Activated CD4-positive, alpha-beta memory T cell treated with anti-CD3 and anti-CD28 coated beads for 36 hours (primary cell): Measurements from ENCODE around the gene F3. TPM values are rescaled to one million over a fixed set of nuclear protein-coding genes. Genes with fewer than 3 reads are reported as not detected.
"Not testable (repeated sequence)": the region's sequence is repeated elsewhere in the genome, so short reads cannot be mapped to it uniquely, and the experiment has no call there.

Source experiments
- CTCF ChIA-PET: fragments of 350-600 bp; sonication (Branson Sonifier 250); formaldehyde crosslinking; loops from one replicate; lab custom pipeline; 2021; ENCODE audit warnings: antibody characterized with exemption, inconsistent platforms; lab: Charles Lee
- POLR2A ChIA-PET: fragments of 350-600 bp; sonication (Branson Sonifier 250); formaldehyde crosslinking; loops from one replicate; lab custom pipeline; 2021; ENCODE audit warnings: antibody characterized with exemption; lab: Charles Lee
- DNase-seq: peaks from one replicate; pipeline ENCODE4 v3.0.0-alpha.2; 2020
- H3K27ac Mint-ChIP-seq: one replicate; pipeline ENCODE4 v1.8.0; 2021; ENCODE audit warnings: mixed read lengths
- H3K27me3 Mint-ChIP-seq: one replicate; pipeline ENCODE4 v1.8.0; 2021; ENCODE audit warnings: mixed read lengths
- H3K36me3 Mint-ChIP-seq: one replicate; pipeline ENCODE4 v1.8.0; 2021; ENCODE audit warnings: mixed read lengths
- H3K4me1 Mint-ChIP-seq: one replicate; pipeline ENCODE4 v1.8.0; 2021; ENCODE audit warnings: low read depth, mixed read lengths
- H3K4me3 Mint-ChIP-seq: one replicate; pipeline ENCODE4 v1.8.0; 2021; ENCODE audit warnings: mild to moderate bottlenecking, mixed read lengths
- H3K9me3 Mint-ChIP-seq: one replicate; pipeline ENCODE4 v1.8.0; 2021; ENCODE audit warnings: mixed read lengths
- intact Hi-C: fragments of 100-400 bp; cut with micrococcal nuclease; formaldehyde crosslinking; loops from one replicate; pipeline ENCODE4 v1.15.1; 2023
- total RNA-seq, 2 experiments: library from RNA; stranded (reverse); gene quantifications; one replicate each; pipeline ENCODE4 v1.2.3, GENCODE V29; 2021

The F3 gene
- under 1 TPM; 0.15 to 0.33 TPM for total RNA-seq

GRCh38 chr1:94541246-94542087 is at the start of gene F3:
TSS of gene F3 (minus strand) at chr1:94541759. CDS start at chr1:94541636, 123 bp downstream.
- ChIA-PET POLR2A (no interaction called here), CTCF (interaction anchor here (0.6 to 0.9 kb wide), 2 partner anchors 25 to 313 kb away, joined by 3 read pairs; no protein-coding TSS in a partner anchor)
- peak; percentile 87 for DNase-seq
- Mint-ChIP-seq H3K9me3 (no peaks in the 10 kb centered on the region), H3K4me3 (peak within 1 kb of the TSS; percentile 75), H3K4me1 (peaks cover 12% of the 10 kb centered on the region), H3K36me3 (no peaks in the 10 kb centered on the region), H3K27me3 (peaks cover 60% of the 10 kb centered on the region), H3K27ac (no peak within 1 kb of the TSS)
- intact Hi-C loops: loop anchor here (5.0 kb wide), 1 partner anchor 124 kb away; the partner anchor contains the start of gene ABCD3

- Mint-ChIP-seq H3K27ac (no peak overlapping the region), H3K9me3 (no peaks in the 10 kb centered on the region), H3K4me3 (no peak overlapping the region), H3K27me3 (peaks cover 5% of the 10 kb centered on the region), H3K4me1 (no peaks in the 10 kb centered on the region), H3K36me3 (no peaks in the 10 kb centered on the region)
- DNase-seq: no peak
- intact Hi-C loops: no loop called here
- ChIA-PET POLR2A (no interaction called here), CTCF (no interaction called here)
Measured at GRCh38 chr1:94590203-94591137, 48.9 kb upstream of the F3 start.

GRCh38 chr1:94589728-94590127 is 48.2 kb upstream of the F3 start:
- Mint-ChIP-seq H3K27ac (no peak overlapping the region), H3K4me1 (no peaks in the 10 kb centered on the region), H3K36me3 (no peaks in the 10 kb centered on the region), H3K27me3 (peaks cover 5% of the 10 kb centered on the region), H3K4me3 (no peak overlapping the region), H3K9me3 (no peaks in the 10 kb centered on the region)
- ChIA-PET CTCF (no interaction called here), POLR2A (no interaction called here)
- DNase-seq: no peak
- intact Hi-C loops: no loop called here

DNA sequence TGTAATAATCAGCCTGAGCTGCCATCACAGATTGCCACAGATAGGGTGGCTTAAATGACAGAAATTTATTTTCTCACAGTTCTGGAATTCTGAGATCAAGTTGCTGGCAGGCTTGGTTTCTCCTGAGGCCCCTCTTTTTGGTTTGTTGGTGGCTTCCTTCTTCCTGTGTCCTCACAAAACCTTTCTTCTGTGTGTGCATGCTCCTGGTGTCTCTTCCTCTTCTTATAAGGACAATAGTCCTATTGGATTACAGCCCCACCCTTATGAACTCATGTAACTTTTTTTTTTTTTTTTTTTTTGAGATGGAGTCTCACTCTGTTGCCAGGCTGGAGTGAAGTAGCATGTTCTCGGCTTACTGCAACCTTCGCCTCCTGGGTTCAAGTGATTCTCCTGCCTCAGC is 41.0 kb upstream of the F3 start:
- Mint-ChIP-seq H3K4me3 (no peak overlapping the region), H3K27me3 (peaks cover 8% of the 10 kb centered on the region)

DNA sequence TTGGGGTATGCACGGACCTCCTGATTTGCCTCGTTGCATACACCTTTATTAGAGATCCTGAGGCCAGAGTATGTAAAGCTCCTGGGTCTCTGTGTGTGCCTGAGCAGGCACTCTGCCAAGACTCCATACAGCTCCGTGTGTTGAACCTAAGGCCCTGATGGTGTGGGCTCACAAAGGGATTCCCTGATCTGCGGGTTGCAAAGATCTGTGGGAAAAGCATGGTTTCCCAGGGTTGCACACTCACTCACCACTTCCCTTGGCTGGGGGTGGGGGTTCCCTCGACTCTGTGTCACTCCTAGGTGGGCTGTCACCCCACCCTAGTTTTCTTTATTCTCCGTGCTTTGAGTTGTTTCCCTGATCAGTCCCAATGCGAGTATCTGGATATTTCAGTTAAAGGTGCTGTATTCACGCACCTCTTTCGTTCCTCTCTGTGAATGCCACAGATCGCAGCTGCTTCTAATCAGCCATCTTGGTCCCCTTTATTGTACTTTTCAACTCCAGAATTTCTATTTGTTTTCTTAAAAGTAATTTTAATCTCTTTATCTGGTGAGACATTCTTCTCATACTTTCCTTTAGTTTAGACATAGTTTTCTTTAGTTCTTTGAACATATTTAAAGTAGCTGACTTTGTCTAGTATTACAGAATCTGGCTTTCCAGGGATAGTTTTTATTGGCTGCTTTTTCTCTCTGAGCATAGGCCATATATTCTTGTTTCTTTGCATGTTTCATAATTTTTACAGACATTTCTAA is 39.0 kb upstream of the F3 start:
- Mint-ChIP-seq H3K4me1 (no peaks in the 10 kb centered on the region), H3K27me3 (peaks cover 7% of the 10 kb centered on the region), H3K27ac (no peak overlapping the region), H3K9me3 (peaks cover 17% of the 10 kb centered on the region), H3K36me3 (peaks cover 2% of the 10 kb centered on the region), H3K4me3 (no peak overlapping the region)
- CTCF ChIA-PET: no interaction called here
- POLR2A ChIA-PET: no interaction called here
- intact Hi-C loops: no loop called here
- DNase-seq: no peak

More for the DNA sequence above, 41.0 kb upstream of the F3 start:
- Mint-ChIP-seq H3K27ac (no peak overlapping the region), H3K4me1 (no peaks in the 10 kb centered on the region), H3K9me3 (peaks cover 9% of the 10 kb centered on the region), H3K36me3 (no peaks in the 10 kb centered on the region)
- intact Hi-C loops: no loop called here
- no peak for DNase-seq
- ChIA-PET POLR2A (no interaction called here), CTCF (no interaction called here)

GRCh38 chr1:94579876-94580294 is 38.3 kb upstream of the F3 start:
- peaks cover 2% of the 10 kb centered on the region for H3K36me3 Mint-ChIP-seq
- POLR2A ChIA-PET: no interaction called here
- no peak overlapping the region for H3K4me3 Mint-ChIP-seq
- no peak for DNase-seq
- no peaks in the 10 kb centered on the region for H3K4me1 Mint-ChIP-seq
- intact Hi-C loops: no loop called here
- no peak overlapping the region for H3K27ac Mint-ChIP-seq
- CTCF ChIA-PET: no interaction called here
- peaks cover 7% of the 10 kb centered on the region for H3K27me3 Mint-ChIP-seq
- peaks cover 17% of the 10 kb centered on the region for H3K9me3 Mint-ChIP-seq

DNA sequence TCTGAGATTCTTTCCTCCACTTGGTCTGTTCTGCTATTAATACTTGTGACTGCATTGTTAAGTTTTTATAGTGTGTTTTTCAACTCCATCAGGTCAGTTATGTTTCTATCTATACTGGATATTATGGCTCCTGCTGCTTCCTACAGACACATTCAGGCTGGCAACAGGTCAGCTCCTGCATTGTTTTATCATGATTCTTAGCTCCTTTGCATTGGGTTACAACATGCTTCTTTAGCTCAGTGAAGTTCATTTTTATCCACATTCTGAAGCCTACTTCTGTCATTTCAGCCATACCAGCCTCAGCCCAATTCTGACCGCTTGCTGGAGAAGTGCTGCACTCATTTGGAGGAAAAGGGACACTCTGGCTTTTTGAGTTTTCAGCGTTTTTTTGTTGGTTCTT is 37.3 kb upstream of the F3 start:
- CTCF ChIA-PET: no interaction called here
- H3K9me3 Mint-ChIP-seq: peaks cover 17% of the 10 kb centered on the region
- POLR2A ChIA-PET: no interaction called here
- peaks cover 6% of the 10 kb centered on the region for H3K27me3 Mint-ChIP-seq
- intact Hi-C loops: no loop called here
- H3K4me1 Mint-ChIP-seq: no peaks in the 10 kb centered on the region
- DNase-seq: no peak
- no peak overlapping the region for H3K27ac Mint-ChIP-seq
- H3K36me3 Mint-ChIP-seq: peaks cover 2% of the 10 kb centered on the region
- H3K4me3 Mint-ChIP-seq: no peak overlapping the region

GRCh38 chr1:94573917-94574316 is 32.4 kb upstream of the F3 start:
- intact Hi-C loops, H3K27ac Mint-ChIP-seq, H3K4me1 Mint-ChIP-seq, H3K36me3 Mint-ChIP-seq, DNase-seq, H3K27me3 Mint-ChIP-seq, H3K4me3 Mint-ChIP-seq, POLR2A ChIA-PET, CTCF ChIA-PET: not testable (repeated sequence)
- peaks cover 32% of the 10 kb centered on the region for H3K9me3 Mint-ChIP-seq

GRCh38 chr1:94572780-94573179 is 31.2 kb upstream of the F3 start:
- POLR2A ChIA-PET: no interaction called here
- Mint-ChIP-seq H3K9me3 (peaks cover 26% of the 10 kb centered on the region), H3K27me3 (peaks cover 3% of the 10 kb centered on the region), H3K36me3 (peaks cover 2% of the 10 kb centered on the region), H3K4me3 (no peak overlapping the region), H3K4me1 (no peaks in the 10 kb centered on the region), H3K27ac (no peak overlapping the region)
- intact Hi-C loops: no loop called here
- CTCF ChIA-PET: no interaction called here
- no peak for DNase-seq

GRCh38 chr1:94570965-94571364 is 29.4 kb upstream of the F3 start:
- not testable (repeated sequence) for H3K4me3 Mint-ChIP-seq

GRCh38 chr1:94568806-94569205 is 27.2 kb upstream of the F3 start:
- intact Hi-C loops, H3K4me1 Mint-ChIP-seq, H3K27ac Mint-ChIP-seq, H3K4me3 Mint-ChIP-seq, H3K27me3 Mint-ChIP-seq, CTCF ChIA-PET, POLR2A ChIA-PET, DNase-seq, H3K36me3 Mint-ChIP-seq: not testable (repeated sequence)
- H3K9me3 Mint-ChIP-seq: peaks cover 16% of the 10 kb centered on the region

More at GRCh38 chr1:94570965-94571364, 29.4 kb upstream of the F3 start:
- POLR2A ChIA-PET, CTCF ChIA-PET, H3K27ac Mint-ChIP-seq, DNase-seq, intact Hi-C loops, H3K36me3 Mint-ChIP-seq, H3K4me1 Mint-ChIP-seq, H3K27me3 Mint-ChIP-seq: not testable (repeated sequence)
- H3K9me3 Mint-ChIP-seq: peaks cover 16% of the 10 kb centered on the region
